Measurements from ENCODE around the gene NFIX.
"Not testable (repeated sequence)": the region's sequence is repeated elsewhere in the genome, so short reads cannot be mapped to it uniquely, and the experiment has no call there.

Gene NFIX

DNA sequence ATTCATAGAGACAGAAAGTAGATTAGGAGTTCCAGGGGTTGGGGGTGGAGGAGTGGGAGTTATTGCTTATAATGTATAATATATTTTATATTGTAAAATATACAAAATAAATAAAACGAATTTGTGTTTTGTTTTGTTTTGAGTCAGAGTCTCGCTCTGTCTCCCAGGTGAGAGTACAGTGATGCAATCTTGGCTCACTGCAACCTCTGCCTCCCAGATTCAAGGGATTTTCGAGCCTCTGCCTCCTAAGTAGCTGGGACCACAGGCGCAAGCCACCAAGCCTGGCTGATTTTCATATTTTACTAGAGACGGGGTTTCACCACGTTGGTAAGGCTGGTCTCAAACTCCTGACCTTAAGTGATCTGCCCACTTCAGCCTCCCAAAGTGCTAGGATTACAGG, 35.8 kb upstream of the NFIX start:
- DNase-seq = no peak

DNA sequence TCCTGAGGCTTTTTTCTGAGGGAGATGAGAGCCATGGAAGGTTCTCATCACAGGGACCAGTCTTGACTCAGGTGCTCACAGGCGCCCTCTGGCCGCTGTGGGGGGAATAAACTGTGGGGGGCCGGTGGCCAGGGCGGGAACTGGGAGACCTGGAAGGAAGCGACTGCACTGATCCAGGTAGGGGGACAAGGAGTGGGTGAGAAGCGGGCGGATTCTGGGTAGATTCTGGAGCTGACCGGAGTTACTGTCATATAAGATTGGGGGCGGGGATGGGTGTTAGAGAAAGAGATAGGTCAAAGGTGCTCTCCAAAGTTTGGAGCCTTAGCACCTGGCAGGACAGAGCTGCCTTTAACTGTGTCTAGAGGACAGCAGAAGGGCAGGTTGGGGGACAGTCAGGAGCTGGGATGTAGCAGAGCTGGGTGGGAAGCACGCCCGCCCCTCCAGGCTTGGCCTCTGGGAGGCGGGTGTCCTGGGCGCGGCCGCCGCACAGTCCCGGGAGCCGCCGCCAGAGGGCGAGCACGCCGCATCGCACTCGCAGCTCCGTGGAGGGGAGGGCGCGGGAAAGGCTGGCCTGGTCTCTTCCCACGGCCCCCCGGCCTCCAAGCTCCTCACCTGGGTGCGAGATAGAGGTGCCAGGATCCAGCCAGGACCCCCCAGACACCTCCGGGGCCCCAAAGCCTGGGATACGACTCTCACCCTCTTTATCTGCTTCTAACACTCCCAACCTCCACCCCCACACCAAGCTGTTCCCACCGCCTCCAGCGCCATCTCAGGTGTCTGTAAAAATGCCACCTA, 30.1 kb upstream of the NFIX start:
- peak; percentile 90 for DNase-seq

DNA sequence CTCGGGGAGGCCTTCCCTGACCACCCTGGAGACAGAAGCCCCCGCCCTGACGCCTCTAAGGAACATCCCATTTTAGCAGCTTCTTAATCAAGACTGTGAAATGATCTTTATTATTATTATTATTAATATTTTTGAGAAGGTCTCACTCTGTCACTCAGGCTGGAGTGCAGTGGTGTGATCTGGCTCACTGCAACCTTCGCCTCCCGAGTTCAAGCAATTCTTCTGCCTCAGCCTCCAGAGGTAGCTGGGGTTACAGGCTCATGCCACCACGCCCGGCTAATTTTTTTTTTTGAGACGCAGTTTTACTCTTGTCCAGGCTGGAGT, 29.5 kb upstream of the NFIX start:
- no peak for DNase-seq

DNA sequence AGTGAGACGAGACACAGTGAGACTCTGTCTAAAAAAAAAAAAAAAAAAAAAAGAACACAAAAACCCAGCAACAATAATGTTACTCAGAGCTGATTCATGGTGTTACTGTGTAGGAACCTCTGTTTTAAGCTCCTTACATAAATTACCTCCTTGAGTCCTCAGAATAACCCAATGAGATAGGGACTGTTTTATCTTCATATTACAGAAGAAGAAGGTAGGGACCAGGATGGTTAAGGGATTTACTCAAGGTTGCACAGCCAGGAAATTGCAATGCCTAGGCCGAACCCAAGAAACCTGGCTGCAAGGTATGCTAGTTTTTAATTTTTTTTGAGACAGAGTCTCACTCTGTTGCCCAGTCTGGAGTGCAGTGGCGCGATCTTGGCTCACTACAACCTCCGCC, 27.4 kb upstream of the NFIX start:
- DNase-seq = no peak

DNA sequence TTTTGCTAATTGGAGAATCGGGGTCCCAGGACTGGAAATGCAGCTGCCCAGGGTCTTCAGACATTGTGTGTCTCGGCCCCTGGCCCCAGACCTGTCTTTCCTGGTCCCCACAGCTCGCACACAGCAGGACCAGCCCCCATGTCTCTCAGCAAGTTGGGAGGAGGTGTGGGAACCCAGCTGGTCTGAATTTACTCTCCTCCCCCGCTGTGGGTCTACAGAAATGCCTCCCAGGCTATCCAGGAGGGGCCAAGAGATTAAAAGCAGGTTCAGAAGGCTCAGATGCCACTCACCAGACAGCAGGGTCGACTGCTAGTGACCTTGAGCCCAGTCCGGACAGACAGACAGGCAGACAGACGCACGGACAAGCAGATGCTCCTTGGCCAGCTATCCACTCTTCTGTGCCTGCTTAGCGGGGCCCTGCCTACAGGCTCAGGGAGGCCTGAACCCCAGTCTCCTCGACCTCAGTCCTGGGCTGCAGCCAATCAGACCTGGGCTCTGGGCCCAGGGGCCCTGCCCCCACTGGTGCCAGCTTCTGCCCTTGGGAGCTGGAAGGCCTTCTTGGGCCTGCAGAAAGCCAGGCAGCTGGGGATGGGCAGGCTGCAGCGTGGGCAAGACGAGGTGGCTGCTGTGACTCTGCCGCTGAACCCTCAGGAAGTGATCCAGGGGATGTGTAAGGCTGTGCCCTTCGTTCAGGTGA, 25.8 kb upstream of the NFIX start, which contains the start of gene DAND5:
TSS of gene DAND5 (plus strand) at position 285 of the 697 bp plus-strand sequence. CDS start at position 370, 85 bp downstream.
- DNase-seq = no peak

DNA sequence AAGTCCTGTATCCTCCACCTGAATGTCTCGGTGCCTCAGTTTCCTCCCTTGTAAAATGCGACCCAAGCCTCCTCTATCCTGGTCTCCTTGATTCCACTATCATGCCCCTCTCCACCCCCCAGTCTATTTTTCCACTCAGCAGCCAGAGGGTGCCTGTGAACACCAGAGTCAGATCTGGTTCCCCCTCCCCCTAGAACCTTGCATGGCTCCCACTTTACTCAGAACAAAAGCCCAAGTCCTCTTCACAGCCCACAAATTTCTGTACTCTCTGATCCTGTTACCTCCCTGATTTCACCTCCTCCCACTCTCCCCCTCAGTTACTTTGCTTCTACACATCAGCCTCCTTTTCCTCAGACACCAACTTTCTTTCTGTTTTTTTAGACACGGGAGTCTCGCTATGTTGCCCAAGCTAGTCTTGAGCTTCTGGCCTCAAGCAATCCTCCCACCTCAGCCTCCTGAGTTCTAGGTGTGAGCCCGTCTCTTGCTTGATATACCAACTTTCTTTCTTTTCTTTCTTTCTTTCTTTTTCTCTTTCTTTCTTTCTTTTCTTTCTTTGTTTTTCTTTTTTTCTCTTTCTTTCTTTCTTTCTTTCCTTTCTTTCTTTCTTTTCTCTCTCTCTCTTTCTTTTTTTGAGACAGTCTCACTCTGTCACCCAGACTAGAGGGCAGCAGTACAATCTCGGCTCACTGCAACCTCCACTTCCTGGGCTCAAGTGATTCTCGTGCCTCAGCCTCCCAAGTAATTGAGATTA, 25.0 kb upstream of the NFIX start:
- no peak for DNase-seq

DNA sequence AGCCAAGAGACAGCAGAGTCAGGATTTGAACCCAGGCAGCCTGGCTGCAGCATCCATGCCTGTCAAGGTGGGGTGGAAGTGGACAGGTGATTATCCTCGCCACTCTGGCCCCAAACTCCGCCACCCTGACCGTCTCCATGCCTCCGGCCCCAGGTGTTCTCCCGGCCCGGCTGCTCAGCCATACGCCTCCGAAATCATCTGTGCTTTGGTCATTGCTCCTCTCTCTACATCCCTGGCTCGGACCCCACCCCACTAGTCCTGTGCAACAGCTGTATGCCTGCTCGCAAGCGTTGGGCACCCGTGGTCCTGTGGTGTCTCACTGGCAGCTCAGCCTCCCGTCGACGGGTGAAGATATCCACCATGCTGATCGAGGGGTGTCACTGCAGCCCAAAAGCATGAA, 22.0 kb upstream of the NFIX start:
- no peak for DNase-seq

DNA sequence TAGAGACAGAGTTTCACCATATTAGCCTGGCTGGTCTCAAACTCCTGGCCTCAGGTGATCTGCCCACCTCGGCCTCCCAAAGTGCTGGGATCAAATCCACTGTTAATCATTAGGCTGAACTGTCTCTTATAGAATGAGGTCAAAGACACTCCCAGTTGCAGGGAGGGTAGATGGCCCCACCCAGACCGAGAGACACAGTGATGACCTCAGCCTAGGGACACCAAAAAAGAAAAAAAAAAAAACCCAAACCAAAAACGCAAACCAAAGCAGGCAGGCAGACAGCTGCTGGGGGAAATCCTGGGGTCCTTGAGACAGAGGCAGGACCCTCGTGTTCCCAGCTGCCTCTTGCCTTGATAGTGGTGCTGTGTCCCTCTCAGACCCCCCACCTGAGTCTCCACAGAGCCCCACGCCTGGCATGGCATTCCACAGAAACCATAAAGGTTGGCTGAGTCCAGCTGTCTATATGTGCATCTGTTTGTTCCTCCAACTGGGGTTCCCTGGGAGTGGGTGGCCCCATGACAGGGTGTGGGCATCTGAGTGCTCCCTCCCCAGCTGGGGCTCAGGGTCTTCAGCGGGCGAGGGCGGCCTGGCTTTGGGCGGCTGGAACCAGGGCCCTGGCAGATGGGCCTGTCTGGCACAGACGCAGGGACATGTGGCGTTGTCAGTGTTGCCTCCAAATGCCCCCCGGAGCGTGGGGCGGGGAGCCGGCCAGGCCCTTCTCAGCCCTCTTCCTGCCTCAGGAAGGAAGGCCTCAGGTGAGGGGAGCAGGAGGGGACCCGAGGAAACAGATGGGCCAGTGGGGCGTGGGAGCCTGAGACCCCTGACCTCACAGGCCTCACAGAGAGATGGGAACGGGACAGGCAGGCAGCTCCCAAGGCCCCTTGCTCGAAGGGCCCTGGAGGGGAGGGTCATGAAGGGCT, 20.7 kb upstream of the NFIX start:
- DNase-seq = no peak

DNA sequence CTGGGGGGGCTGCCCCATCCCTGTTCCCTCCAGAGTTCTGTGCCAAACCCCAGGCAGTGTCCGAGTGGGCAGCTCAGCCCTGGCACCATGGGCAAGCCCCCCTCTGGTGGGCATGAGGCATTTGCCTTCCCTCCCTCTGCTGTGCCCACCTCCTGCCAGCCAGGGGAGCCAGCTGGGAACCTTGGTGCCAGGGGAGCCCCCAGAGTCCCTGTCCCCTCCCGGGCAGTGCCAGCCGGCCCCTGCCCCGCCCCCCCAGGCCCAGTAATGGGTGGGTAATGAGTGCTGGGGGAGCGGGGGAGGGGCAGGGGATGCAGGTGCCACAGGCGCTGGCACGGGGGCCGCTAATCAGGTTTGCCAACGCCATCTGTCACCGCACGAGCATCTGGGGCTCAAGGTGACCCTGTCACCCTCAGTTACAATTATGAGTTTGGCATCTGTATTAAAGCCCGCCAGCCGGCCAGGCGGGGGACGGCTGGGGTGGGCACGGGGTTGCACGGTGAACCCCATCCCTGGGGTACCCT, 20.0 kb upstream of the NFIX start:
- DNase-seq = no peak

DNA sequence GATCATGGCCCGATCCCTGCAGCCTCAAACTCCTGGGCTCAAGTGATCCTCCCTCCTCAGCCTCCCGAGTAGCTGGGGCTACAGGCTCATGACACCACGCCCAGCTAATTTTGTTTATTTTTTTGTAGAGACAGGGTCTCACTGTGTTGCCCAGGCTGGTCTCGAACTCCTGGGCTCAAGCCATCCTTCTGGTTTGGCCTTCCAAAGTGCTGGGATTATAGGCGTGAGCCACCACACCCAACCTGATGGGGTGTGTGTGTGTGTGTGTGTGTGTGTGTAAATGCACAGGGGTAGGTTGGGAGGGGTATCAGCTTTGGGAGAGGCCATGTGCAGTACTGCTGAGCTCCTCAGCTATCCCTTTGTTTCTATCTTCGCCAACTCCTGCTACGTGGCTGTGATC, 19.2 kb upstream of the NFIX start:
- not testable (repeated sequence) for DNase-seq

DNA sequence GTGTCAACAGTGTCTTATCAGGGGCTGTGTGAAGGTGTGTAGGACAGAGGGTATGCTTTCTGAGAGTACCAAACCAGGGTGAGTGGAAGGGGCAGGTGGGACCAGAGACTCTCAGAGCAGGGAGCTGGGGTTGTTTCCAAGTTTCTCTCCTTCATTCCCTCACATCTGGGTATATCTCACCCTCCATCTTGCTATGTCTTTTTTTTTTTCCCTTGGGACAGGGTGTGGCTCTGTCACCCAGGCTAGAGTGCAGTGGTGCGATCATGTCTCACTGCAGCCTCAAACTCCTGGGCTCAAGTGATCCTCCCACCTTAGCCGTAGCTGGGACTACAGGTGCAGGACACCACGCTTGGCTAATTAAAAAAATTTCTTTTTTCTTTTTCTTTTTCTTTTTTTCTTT, 15.3 kb upstream of the NFIX start:
- DNase-seq = no peak

DNA sequence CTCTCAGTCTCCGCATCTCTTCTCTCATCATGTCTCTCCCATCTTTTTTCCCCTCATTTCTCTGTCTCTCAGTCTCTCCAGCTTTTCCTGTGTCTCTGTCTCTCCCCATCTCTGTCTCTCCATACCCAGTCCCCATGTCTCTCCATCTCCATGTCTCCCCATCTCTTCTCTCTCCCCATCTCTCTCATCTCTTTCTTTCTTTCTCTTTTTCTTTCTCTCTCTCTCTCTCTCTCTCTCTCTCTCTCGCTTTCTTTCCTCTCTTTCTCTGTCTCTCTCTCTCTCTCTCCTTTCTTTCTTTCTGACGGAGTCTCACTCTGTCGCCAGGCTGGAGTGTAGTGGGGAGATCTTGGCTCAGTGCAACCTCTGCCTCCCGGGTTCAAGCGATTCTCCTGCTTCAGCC, 12.6 kb upstream of the NFIX start:
- DNase-seq = no peak

DNA sequence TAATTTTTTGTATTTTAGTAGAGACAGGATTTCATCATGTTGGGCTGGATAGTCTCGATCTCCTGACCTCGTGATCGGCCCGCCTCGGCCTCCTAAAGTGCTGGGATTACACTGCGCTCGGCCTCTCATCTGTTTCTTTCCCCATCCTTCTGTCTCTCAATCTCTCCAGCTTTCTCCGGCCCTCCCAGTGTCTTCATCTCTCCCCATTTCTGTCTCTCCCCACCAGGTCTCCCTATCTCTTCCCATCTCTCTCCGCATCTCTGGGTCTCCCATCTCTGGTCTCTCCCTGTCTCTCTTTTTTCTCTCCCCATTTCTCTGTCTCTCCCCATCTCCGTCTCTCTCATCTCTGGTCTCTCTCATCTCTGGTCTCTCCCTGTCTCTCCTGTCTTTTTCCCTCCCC, 12.2 kb upstream of the NFIX start:
- DNase-seq = no peak

DNA sequence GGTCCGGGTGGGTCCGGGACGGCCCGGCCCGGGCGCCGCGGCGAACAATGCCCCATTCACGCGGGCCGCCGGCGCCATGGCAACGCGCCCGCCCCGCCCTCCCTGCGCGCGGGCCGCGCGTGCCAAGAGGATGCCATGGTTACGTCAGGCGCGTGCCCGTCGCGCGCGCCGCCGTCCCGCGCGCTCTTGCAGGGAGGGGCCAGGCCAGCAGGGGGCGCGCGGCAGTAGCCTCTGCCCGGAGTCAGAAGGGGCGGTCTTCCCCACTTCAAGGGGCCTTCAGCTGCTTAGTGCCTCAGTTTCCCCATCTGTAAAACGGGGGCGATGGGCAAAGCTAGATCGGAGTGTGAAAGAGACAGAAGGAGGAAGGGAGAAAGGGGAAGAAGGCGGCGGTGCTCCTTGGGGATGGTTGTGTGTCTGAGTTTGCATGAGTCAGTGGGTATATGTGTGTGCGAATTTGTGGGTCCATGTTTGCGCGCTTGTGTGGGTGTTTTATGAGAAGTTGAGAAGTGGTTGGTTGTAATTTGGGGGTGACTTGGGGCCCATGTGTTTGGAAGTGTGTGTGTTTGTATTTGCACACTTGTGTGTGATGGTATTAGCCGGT, 11.6 kb upstream of the NFIX start:
- peak; percentile 44 for DNase-seq

DNA sequence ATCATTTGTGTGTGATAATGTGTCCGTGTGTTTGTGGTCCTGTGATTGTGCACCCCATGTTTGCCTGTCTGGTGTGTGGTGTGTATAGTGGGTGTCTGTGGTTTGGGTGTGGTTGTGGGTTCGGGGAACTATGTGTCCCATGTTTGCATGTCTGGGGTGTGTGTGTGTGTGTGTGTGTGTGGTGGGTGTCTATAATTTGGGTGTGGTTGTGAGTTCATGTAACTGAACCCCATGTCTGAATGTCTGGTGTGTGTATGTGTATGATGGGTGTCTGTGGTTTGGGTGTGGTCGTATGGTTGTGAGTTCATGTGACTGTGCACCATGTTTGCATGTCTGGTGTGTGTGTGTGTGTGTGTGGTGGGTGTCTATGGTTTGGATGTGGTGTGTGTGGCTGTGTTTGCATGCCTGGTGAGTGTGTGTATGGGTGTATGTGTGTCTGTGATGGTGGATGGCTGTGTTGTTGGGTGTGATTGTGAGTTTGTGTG, 11.1 kb upstream of the NFIX start:
- no peak for DNase-seq

DNA sequence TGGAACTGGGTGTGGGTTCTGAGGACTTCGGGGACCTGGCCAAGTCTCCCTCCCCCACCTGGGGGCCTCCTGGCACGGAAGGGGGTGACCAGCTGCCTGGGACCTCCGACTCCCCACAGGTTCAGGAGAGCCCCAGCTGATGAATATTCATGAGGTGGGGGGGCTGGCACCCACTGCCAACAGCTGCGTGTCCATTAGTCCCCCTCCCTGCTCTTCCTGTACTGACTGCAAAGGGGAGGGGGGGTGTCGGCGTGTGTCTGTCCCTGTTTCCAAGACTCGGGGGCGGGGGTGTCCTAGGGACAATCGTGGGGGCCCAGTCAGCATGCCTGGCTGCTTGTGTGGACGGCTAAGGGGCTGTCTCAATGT, 10.6 kb upstream of the NFIX start:
- no peak for DNase-seq

DNA sequence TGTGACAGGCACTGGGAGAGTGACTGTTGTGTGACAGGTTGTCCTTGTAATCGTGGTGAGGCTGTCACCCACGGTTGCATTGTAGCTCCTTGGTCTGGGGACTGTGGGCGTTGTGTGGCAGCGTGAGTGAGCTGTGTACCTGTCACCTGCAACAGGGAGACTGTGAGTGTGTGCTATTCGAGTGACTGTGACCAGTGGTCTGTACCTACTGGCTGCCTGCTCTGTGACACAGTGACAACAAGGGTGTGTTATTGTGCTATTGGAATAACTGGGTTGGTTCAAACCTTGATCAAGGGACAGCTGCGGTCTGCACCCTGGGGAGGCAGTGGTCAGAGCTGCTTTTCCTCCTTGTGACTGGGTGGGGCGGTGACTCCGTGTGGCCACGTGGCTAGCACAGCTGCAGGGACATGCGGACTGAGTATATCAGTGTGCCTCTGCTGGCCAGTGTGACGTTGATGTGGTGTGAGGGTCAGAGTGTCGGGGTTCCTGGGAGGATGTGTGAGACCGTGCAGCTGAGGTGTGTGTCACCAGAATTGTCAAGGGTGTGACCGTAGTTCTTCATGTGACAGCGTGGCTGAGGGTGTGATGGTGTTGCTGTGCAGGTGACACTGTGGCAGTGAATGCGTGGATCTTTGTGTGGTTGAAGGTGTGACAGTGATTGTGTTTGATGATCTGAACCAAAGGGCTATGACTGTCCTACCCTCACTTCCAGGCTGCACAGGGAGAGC, 10.1 kb upstream of the NFIX start:
- no peak for DNase-seq

DNA sequence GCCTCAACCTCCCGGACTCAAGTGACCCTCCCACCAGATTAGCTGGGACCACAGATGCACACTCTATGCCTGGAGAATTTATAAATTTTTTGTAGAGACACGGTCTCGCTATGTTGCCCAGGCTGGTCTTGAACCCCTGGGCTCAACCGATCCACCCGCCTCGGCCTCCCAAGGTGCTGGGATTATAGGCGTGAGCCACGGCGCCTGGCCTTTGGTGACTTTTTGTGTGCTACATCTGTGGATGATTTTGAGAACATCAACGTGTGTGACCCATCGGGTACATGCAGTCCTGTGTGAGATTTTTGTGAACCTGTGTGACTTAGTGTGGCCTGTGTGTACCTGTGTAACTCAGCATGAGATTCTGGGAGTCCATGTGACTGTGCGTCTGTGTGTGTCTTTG, 8.5 kb upstream of the NFIX start:
- no peak for DNase-seq

DNA sequence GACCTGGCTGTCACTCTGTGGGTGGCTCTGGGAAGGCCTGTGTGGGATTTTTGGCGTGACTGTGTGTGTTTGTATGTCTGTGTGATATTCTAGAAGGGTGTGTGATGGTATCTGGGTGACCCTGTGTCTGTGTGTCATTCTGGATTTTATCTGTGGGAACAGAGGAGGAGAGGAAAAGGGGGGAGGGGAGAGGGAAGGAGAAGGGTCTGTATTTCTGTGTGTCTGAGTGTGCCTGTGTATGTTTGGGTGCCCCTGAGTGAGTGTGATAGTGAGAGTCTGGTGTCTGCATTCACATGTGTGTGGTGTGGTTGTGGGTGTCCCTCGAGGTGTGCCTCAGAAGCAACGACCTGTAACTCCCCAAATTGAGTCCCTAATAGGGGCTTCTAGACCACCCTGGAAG, 8.1 kb upstream of the NFIX start:
- no peak for DNase-seq

DNA sequence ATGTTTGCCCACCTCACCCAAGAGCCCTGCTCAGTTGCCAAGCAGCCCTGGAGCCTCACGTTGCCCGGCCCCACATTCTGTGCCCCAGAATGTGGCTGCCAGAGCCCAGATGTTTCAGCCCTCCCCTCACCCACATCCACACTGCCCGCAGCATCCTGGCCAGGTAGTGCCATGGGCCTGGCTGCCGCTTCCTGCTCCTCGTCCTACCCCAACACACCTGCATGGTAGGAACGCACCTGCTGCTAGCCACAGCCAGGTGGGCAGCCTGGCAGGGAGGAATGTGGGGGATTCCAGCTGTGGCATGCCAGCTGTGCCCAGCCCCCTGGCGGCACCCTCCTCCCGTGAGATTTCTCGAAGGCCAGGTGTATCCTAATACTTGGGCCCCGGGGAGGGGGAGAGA, 7.5 kb upstream of the NFIX start:
- peak; percentile 39 for DNase-seq

DNA sequence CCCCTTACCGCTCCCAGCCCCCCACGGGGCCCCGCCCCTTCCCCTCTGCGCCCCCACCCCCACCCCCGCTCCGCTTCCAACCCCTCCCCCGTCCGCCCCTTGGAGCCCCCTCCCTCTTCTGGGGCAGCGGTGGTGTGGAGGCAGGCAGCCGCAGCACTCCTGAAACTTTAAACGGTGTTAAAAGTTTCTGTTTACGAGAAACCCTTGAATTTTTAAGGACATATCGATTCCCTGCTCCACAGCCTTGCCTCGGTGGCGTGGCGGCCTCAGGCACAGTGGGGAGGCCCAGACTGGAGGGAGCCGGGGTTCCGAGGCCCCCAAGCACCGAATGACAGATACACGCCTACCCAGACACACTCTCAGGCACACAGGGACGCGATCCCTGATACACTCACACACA, 4.8 kb upstream of the NFIX start:
- no peak for DNase-seq

Measured in DMS79 (cell line).